HFF-Myc (cell line): ENCODE data around the gene ZNF880.

Experiments
- DNase-seq: peaks from one replicate; pipeline ENCODE4 v3.0.0-alpha.2; 2011; ENCODE audit warnings: low read depth; ENCODE audit errors: extremely low read depth
- H3K4me3 ChIP-seq: replicated peaks from 2 replicates; pipeline ENCODE4 v1.5.1; 2011; ENCODE audit warnings: low read depth, mild to moderate bottlenecking, control low read depth, low read length
- TF ChIP-seq, protein P1 (sequence below): IDR thresholded peaks from 2 replicates; pipeline ENCODE4 v1.5.1; 2012; ENCODE audit warnings: mild to moderate bottlenecking, low read depth, low read length, control low read depth; ENCODE audit errors: missing control alignments

ZNF880 gene

DNA sequence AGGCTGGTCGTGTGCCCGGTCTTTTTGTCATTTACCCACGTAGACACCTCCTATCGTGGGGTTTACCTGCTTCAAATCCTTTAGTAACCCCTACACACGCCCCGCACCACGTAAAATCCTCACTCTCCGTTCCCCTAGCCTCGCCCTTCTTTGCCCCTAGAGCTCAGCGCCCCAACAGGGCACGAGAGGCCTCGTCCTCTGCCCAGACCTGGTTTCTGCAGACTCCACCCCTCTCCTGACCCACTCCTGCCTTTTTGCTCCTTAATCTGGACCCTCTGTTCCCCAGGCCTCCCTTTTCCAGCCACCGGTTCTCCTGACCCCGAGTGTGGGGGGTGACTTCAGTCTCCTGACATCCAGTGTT lies 28.3 kb downstream of the ZNF880 start:
- H3K4me3 ChIP-seq: peak overlapping the region; percentile 66
- TF ChIP-seq, protein P1, sequence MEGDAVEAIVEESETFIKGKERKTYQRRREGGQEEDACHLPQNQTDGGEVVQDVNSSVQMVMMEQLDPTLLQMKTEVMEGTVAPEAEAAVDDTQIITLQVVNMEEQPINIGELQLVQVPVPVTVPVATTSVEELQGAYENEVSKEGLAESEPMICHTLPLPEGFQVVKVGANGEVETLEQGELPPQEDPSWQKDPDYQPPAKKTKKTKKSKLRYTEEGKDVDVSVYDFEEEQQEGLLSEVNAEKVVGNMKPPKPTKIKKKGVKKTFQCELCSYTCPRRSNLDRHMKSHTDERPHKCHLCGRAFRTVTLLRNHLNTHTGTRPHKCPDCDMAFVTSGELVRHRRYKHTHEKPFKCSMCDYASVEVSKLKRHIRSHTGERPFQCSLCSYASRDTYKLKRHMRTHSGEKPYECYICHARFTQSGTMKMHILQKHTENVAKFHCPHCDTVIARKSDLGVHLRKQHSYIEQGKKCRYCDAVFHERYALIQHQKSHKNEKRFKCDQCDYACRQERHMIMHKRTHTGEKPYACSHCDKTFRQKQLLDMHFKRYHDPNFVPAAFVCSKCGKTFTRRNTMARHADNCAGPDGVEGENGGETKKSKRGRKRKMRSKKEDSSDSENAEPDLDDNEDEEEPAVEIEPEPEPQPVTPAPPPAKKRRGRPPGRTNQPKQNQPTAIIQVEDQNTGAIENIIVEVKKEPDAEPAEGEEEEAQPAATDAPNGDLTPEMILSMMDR: no peak
- no peak for DNase-seq

DNA sequence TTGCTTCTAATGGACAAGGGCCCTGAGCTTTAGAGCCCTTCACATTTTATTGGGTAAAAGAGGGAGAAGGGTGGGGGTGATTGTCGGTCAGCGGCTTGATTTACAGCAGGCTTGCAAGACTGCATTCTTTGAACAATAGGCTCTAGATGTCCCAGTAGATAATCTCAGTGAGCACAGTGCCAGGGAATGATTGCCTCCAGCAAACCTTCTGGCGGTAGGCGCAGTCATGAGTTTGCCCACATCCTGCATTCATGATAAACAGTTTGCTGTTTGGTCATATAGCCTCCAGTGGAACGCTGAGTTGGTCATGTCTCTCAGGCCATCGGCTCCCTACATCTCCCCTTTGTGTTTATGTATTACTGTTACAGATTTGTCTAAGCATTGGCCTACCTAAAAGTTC lies 40.6 kb downstream of the ZNF880 start:
- DNase-seq: no peak
- no peak overlapping the region for H3K4me3 ChIP-seq
- TF ChIP-seq, protein P1: no peak

DNA sequence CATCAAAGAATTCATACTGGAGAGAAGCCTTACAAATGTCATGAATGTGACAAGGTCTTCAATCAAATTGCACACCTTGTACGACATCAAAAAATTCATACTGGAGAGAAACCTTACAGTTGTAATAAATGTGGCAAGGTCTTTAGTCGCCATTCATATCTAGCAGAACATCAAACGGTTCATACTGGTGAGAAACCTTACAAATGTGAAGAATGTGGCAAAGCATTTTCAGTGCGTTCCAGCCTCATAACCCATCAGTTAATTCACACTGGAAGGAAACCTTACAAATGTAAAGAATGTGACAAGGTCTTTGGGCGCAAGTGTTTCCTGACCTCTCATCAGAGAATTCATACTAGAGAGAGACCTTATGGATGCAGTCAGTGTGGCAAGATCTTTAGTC lies 46.0 kb downstream of the ZNF880 start:
- no peak overlapping the region for H3K4me3 ChIP-seq
- TF ChIP-seq, protein P1: no peak
- no peak for DNase-seq

DNA sequence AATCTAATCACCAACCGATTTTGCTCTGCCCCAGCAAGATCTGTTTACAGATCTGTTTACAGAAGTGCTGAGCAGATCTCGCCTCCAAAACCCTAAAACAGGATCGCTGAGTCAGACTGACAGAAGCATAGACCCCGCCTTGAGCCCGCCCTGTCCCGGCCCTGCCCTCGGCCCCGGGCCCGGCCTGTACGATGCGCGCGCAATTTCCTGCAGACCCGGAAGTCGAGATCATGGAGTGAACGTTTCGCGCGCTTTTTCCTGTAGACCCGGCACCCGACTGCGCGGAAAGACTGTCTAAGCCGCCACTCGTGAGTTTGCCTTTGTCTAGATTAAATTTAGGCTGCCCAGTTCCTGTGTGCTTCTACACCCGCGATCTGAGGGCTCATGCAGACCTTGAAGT lies 59.2 kb downstream of the ZNF880 start, which contains the start of gene ZNF534:
TSS of gene ZNF534 (plus strand) at position 212 of the 400 bp plus-strand sequence. CDS start 2,327 bp downstream, outside the sequence.
- DNase-seq: no peak
- TF ChIP-seq, protein P1: no peak
- no peak within 1 kb of the TSS for H3K4me3 ChIP-seq
